Measurements from ENCODE around the gene FAM151A.

FAM151A gene

DNA sequence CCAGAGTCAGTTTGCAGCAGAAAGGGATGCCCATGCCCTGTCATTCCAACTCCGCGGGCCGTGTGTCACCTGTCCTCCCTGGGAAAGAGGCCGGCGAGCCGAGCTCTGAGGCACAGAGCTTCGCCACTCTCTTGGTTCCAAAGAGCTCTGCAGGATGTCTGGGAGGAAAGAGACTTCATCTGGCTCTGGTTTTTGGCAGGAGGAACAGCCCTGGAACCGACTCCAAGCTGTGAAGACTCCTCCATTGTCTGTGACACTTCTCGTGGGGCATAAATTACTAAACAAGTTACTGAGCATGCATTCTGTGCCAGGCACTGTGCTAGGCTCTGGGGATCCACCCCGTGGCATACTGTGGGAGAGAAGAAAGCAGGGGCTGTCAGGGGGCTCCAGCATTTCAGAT lies 3.9 kb upstream of the FAM151A start:
- no peak overlapping the region for H3K4me3 ChIP-seq (ENCODE audit: low read depth, low read length)
- TF ChIP-seq, protein P1, sequence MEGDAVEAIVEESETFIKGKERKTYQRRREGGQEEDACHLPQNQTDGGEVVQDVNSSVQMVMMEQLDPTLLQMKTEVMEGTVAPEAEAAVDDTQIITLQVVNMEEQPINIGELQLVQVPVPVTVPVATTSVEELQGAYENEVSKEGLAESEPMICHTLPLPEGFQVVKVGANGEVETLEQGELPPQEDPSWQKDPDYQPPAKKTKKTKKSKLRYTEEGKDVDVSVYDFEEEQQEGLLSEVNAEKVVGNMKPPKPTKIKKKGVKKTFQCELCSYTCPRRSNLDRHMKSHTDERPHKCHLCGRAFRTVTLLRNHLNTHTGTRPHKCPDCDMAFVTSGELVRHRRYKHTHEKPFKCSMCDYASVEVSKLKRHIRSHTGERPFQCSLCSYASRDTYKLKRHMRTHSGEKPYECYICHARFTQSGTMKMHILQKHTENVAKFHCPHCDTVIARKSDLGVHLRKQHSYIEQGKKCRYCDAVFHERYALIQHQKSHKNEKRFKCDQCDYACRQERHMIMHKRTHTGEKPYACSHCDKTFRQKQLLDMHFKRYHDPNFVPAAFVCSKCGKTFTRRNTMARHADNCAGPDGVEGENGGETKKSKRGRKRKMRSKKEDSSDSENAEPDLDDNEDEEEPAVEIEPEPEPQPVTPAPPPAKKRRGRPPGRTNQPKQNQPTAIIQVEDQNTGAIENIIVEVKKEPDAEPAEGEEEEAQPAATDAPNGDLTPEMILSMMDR (conservative IDR thresholded peaks at IDR 0.05; ENCODE audit: low read depth, low read length) = no peak
- no peak for DNase-seq (ENCODE audit: low read depth)

DNA sequence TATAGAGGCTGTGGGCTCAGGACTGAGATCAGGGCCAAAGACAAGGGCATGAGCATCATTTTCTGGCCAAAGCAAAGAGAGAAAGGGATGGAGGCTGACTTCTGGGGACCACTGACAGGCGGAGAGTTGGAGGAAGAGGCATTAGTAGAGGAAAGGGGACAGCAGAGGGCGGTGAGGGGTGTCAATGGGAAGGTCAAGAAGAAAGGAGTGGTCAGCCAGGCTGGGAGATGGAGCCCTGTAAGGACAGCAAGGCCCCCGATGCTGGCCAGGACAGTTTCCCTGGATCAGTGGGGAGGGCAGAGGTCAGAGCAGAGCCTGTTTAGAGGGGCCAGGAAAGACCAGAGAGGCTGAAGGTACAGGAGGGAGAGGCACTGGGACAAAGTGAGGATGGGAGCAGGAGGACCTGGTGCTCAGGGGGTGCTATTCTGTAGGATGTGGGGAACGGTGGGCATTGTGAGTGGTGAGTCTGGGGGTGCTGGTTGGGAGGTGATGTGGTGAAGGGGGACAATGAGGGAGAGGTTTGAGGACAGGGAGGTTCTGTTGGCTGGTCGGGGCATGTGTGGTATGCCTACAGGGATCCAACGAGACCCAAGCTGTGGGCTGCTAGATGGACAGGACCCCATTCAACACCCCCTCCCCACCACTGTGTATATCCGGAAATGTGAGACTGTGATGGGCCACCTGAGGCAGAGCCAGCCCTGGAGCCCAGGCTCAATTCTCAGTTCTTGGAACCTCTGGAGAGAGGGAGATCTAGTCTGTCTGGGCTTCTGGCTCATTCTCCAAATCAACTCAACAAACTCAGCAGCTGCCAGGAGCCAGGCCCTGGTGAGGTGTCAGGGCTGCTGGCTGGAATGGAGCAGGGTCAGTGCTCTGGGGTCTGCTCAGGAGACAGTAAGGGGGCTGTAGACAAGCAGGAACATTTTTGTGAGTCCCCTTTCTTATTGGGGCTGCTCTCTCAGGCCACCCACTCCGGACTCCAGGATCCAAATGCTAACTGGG lies 1.4 kb upstream of the FAM151A start:
- TF ChIP-seq, protein P1 (conservative IDR thresholded peaks at IDR 0.05; ENCODE audit: low read depth, low read length) = no peak
- DNase-seq (ENCODE audit: low read depth) = no peak
- H3K4me3 ChIP-seq (ENCODE audit: low read depth, low read length) = no peak overlapping the region

DNA sequence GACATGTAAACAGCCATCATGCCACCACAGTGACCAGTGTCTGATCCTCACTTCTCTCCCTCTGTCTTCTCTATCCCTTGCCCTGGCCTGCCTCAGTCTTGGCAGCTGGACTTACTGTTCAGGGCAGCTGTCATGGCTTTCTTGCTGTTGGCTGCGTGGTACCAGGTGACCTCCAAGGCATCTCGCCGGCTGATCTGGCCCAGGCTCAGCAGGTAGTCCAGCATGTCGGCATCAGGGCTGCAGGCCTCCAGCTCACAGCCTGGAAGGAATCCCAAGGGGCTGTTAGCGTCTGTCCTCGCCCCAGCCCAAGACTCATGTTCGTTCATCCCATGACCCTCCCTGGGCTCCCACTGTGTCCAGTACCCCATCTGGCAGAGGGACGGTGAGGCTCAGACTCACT lies 3.6 kb downstream of the FAM151A start:
- H3K4me3 ChIP-seq (ENCODE audit: low read depth, low read length) = no peak overlapping the region
- peak; percentile 50 for DNase-seq (ENCODE audit: low read depth)
- TF ChIP-seq, protein P1 (conservative IDR thresholded peaks at IDR 0.05; ENCODE audit: low read depth, low read length) = no peak

DNA sequence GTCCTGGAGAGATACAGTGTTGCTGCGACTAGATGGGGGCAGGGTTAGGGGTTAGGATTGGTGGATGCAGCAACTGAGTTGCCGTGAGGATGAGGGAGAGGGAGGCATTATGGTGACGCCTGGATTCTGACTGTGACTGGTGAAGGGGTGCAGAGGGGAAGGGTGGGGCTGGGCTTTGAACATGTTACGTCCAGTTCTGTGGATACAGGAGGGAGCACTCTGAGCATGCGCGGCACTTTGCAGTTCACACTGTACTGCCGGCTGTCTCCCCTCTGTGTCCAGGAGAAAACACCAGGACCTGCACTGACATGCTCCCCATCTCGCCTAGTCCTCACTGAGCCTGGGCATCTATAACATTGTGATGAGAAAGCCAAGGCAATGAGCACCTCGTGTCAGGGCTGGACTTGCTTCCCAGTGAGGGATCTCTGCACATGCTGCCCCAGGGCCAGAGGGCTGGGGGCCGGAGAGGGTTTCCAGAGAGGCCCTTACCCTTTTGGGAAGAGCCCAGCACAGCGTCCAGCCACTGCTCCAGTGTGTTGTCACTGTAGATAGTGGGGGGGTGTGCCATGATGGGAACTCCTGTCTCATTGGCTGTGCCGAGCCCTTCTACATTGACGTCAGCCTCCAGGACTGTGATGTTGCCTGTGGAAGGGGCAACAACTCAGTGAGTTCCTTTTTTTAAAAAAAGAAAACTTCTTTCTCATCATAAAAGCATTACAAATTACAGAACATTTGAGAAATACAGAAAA lies 7.6 kb downstream of the FAM151A start:
- H3K4me3 ChIP-seq (ENCODE audit: low read depth, low read length) = no peak overlapping the region
- DNase-seq (ENCODE audit: low read depth) = no peak
- TF ChIP-seq, protein P1 (conservative IDR thresholded peaks at IDR 0.05; ENCODE audit: low read depth, low read length) = no peak

DNA sequence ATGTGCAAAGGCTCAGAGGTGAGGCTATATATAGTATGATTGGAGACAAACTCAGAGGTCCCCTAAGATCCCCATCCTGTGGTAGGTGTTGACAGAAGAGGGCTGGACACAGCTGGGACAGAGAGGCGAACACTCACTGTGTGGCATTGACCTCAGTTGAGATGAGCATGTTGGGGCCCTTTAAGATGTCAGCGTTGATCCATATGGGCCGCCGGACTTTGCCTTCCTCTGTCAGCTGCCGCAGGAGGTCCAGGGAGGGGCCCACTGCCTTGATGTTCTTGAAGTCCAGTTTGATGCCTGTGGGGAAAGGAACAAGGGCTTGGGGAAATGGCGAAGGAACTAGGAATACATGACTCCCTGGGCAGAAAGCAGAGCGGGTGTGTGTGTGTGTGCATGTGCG lies 8.8 kb downstream of the FAM151A start:
- TF ChIP-seq, protein P1 (conservative IDR thresholded peaks at IDR 0.05; ENCODE audit: low read depth, low read length) = no peak
- no peak for DNase-seq (ENCODE audit: low read depth)
- H3K4me3 ChIP-seq (ENCODE audit: low read depth, low read length) = no peak overlapping the region

DNA sequence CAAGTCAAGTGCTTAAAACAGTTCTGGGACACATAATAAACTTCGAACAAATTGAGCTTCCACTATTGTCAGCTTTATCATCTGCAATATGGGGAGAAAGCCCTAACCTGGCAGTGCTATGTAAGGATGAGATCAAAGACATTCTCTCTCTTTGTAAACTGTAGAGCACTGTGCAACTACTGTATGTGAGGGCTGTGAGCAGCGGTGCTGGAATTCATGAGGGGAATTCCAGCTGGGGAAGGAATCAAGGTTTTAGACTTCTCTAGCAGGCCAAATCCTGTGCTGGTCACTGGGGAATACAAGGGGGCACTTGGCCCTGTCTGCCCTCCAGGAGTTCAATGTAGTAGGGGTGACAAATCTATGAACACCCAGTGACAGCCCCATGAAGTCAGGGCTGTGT lies 9.3 kb downstream of the FAM151A start:
- H3K4me3 ChIP-seq (ENCODE audit: low read depth, low read length) = no peak overlapping the region
- TF ChIP-seq, protein P1 (conservative IDR thresholded peaks at IDR 0.05; ENCODE audit: low read depth, low read length) = no peak
- no peak for DNase-seq (ENCODE audit: low read depth)

Measured in choroid plexus epithelial cell (primary cell).